ENCODE data around the gene GLCE. TPM values are rescaled to one million over a fixed set of nuclear protein-coding genes. Genes with fewer than 3 reads are reported as not detected.

GLCE gene
- total RNA-seq, 1 donor from 2014 or later, result 12.7 TPM

GRCh38 chr15:69215314-69216035 is 55.0 kb downstream of the GLCE start:
- DNase-seq (ENCODE audit: low read depth), result no peak
- TF ChIP-seq CTCF (conservative IDR thresholded peaks at IDR 0.05; ENCODE audit: low read depth, low read length), result no peak
- H3K4me3 ChIP-seq (ENCODE audit: low read depth, low read length), result no peak overlapping the region

GRCh38 chr15:69217381-69217780 is 56.9 kb downstream of the GLCE start:
- TF ChIP-seq CTCF (conservative IDR thresholded peaks at IDR 0.05; ENCODE audit: low read depth, low read length), result no peak
- H3K4me3 ChIP-seq (ENCODE audit: low read depth, low read length), result no peak overlapping the region
- no peak for DNase-seq (ENCODE audit: low read depth)

GRCh38 chr15:69219690-69220089 is 59.3 kb downstream of the GLCE start:
- no peak overlapping the region for H3K4me3 ChIP-seq (ENCODE audit: low read depth, low read length)
- DNase-seq (ENCODE audit: low read depth), result no peak
- TF ChIP-seq CTCF (conservative IDR thresholded peaks at IDR 0.05; ENCODE audit: low read depth, low read length), result no peak

GRCh38 chr15:69222002-69222474 is 61.6 kb downstream of the GLCE start:
- TF ChIP-seq CTCF (conservative IDR thresholded peaks at IDR 0.05; ENCODE audit: low read depth, low read length), result no peak
- DNase-seq (ENCODE audit: low read depth), result no peak
- H3K4me3 ChIP-seq (ENCODE audit: low read depth, low read length), result no peak overlapping the region

GRCh38 chr15:69223083-69223813 is 62.8 kb downstream of the GLCE start:
- no peak for DNase-seq (ENCODE audit: low read depth)
- H3K4me3 ChIP-seq (ENCODE audit: low read depth, low read length), result no peak overlapping the region
- no peak for TF ChIP-seq CTCF (conservative IDR thresholded peaks at IDR 0.05; ENCODE audit: low read depth, low read length)

GRCh38 chr15:69224383-69224782 is 63.9 kb downstream of the GLCE start:
- DNase-seq (ENCODE audit: low read depth), result no peak
- H3K4me3 ChIP-seq (ENCODE audit: low read depth, low read length), result no peak overlapping the region
- no peak for TF ChIP-seq CTCF (conservative IDR thresholded peaks at IDR 0.05; ENCODE audit: low read depth, low read length)

Data from epithelial cell of proximal tubule (primary cell).